ENCODE data around the gene TBC1D13. TPM values are rescaled to one million over a fixed set of nuclear protein-coding genes. Genes with fewer than 3 reads are reported as not detected.

Gene TBC1D13
- total and polyA plus RNA-seq, 2 of the 4 experiments (the other 2 are of a cell fraction), result 9.1 to 26.4 TPM

GRCh38 chr9:128782669-128783068, 4.4 kb upstream of the TBC1D13 start:
- no peak overlapping the region for H4K5ac ChIP-seq (ENCODE audit: low read depth, low read length)
- H2BK5ac ChIP-seq (ENCODE audit: low read depth, low read length, poor library complexity, severe bottlenecking), result no peak overlapping the region
- no peaks in the 10 kb centered on the region for H3K9me3 ChIP-seq (ENCODE audit: control insufficient read depth, insufficient read depth, low read length)
- no peaks in the 10 kb centered on the region for H3K36me3 ChIP-seq (ENCODE audit: control insufficient read depth, insufficient read depth, low read length)
- no peaks in the 10 kb centered on the region; the same call in 1 of the 2 replicates for H3K9me1 ChIP-seq (ENCODE audit: insufficient read depth, low read length)
- no peak overlapping the region for H2BK15ac ChIP-seq (ENCODE audit: low read depth, low read length)
- H3K4me3 ChIP-seq (ENCODE audit: insufficient read depth, low read depth, low read length), result no peak overlapping the region
- no peak overlapping the region for H4K8ac ChIP-seq (ENCODE audit: low read depth in 2 of 2, low read length in 2 of 2)
- no peak overlapping the region for H2AK9ac ChIP-seq (replicated peaks; ENCODE audit: low read depth, low read length, poor library complexity)
- peaks cover 0 to 8% of the 10 kb centered on the region in 2 experiments; a peak in 2 of 4 replicates for H3K79me1 ChIP-seq (ENCODE audit: low read depth in 1 of 2, low read length in 2 of 2)
- H3K23ac ChIP-seq (ENCODE audit: low read depth, low read length), result no peak overlapping the region
- H3K56ac ChIP-seq (ENCODE audit: extremely low read depth, insufficient read depth, low read length), result no peak overlapping the region
- TF ChIP-seq RAD21 (IDR thresholded peaks at IDR 0.05; ENCODE audit: low read length) (no peak), FOS (IDR thresholded peaks at IDR 0.05; ENCODE audit: low read depth, low read length) (no peak), MAZ (IDR thresholded peaks at IDR 0.05; ENCODE audit: borderline replicate concordance, low read depth, low read length) (no peak), ELK1 (IDR thresholded peaks at IDR 0.05; ENCODE audit: borderline replicate concordance, low read depth, low read length) (no peak), BHLHE40 (IDR thresholded peaks at IDR 0.05; ENCODE audit: low read depth, low read length) (no peak), CHD1 (IDR thresholded peaks at IDR 0.05; ENCODE audit: low read depth, low read length) (no peak), NFE2L2 (IDR thresholded peaks at IDR 0.05; ENCODE audit: low read depth, low read length) (no peak), RCOR1 (IDR thresholded peaks at IDR 0.05; ENCODE audit: insufficient replicate concordance, low read length) (no peak), CEBPB (IDR thresholded peaks at IDR 0.05; ENCODE audit: low read depth, low read length) (no peak), SMC3 (IDR thresholded peaks at IDR 0.05; ENCODE audit: low read depth, low read length) (no peak)
- in situ Hi-C loops (cut with MboI; ENCODE audit: low sequenced_read_pairs) (no loop called here), dilution Hi-C loops (cut with HindIII; ENCODE audit: low sequenced_read_pairs, unreplicated experiment) (no loop called here), intact Hi-C loops (cut with micrococcal nuclease) (no loop called here)
- no peaks in the 10 kb centered on the region for H3K27me3 ChIP-seq (ENCODE audit: control insufficient read depth, insufficient read depth, low read length)
- no peak overlapping the region for H2AK5ac ChIP-seq (ENCODE audit: low read depth, low read length)
- ATAC-seq (ENCODE audit: low read depth) (no peak), DNase-seq (no peak)
- POLR2A ChIA-PET (ENCODE audit: unreplicated experiment), result no interaction called here
- CTCF ChIA-PET, result interaction anchor here (1.7 kb wide), 1 partner anchor 12 kb away, joined by 3 read pairs; no protein-coding TSS in a partner anchor
- no TSS peak for BruUV-seq (replicated peaks)
- H3K18ac ChIP-seq (ENCODE audit: low read depth, low read length), result no peak overlapping the region
- no peak overlapping the region for H2BK120ac ChIP-seq (ENCODE audit: low read depth, low read length)
- no peak overlapping the region for H2AFZ ChIP-seq (replicated peaks; ENCODE audit: low read length, poor library complexity)
- no peak overlapping the region for H3K4me2 ChIP-seq (ENCODE audit: low read depth, low read length)
- H2BK20ac ChIP-seq (ENCODE audit: low read depth, low read length), result no peak overlapping the region
- H3K9ac ChIP-seq (ENCODE audit: low read depth, low read length), result no peak overlapping the region
- no CpG with 5 or more reads among the region's 1 CpG for WGBS, 2 experiments (ENCODE audit: extremely low coverage in 2 of 2, insufficient read length in 1 of 2)
- H3K4ac ChIP-seq (ENCODE audit: low read depth, low read length), result no peak overlapping the region
- 0 out of 2 replicates have a peak, but pooled peaks cover 5% of the 10 kb centered on the region for H4K20me1 ChIP-seq (ENCODE audit: insufficient read depth, low read length)
- no peak overlapping the region for H3K27ac ChIP-seq (ENCODE audit: insufficient read depth, low read length)
- no peak overlapping the region for H3K14ac ChIP-seq (replicated peaks; ENCODE audit: low read depth, low read length)
- peaks cover 6% of the 10 kb centered on the region for H3K4me1 ChIP-seq (ENCODE audit: control insufficient read depth, insufficient read depth, low read length)
- no peak overlapping the region for H4K91ac ChIP-seq (ENCODE audit: insufficient read depth, low read depth, low read length)

Measured in IMR-90 (cell line).